Cardiac fibroblast (primary cell): ENCODE measurements around the gene ULK1.
A peak's percentile ranks its signal among the peaks of the same experiment; 100 is the strongest.
"Not testable (repeated sequence)": the region's sequence is repeated elsewhere in the genome, so short reads cannot be mapped to it uniquely, and the experiment has no call there.

ENCODE experiments used
- DNase-seq, 2 donors: peaks; one replicate each; pipeline versions ENCODE4 v3.0.0 to v3.0.0-alpha.2; 2010; ENCODE audit warnings: low read depth in 2 of 2
- H3K4me3 ChIP-seq, 2 donors: replicated peaks in 1 of 2; 1 replicate in 1 of 2; 2 replicates in 1 of 2; pipeline ENCODE4 v1.5.1; 2011; ENCODE audit warnings: low read depth in 2 of 2, low read length in 2 of 2, mild to moderate bottlenecking in 2 of 2, moderate library complexity in 1 of 2
- CTCF ChIP-seq: IDR thresholded peaks from one replicate; pipeline ENCODE4 v1.5.1; 2011; ENCODE audit warnings: low read depth, mild to moderate bottlenecking, low read length, inconsistent platforms

Gene ULK1

GRCh38 chr12:131867471-131867870 is 27.0 kb upstream of the ULK1 start:
- no peak for DNase-seq
- TF ChIP-seq CTCF, result no peak
- no peak overlapping the region for H3K4me3 ChIP-seq

GRCh38 chr12:131867891-131868675 is 26.3 kb upstream of the ULK1 start:
- no peak for TF ChIP-seq CTCF
- DNase-seq, result no peak
- no peak overlapping the region for H3K4me3 ChIP-seq

GRCh38 chr12:131869871-131870418 is 24.5 kb upstream of the ULK1 start:
- no peak for TF ChIP-seq CTCF
- DNase-seq, result peak; percentile 33 to 82

GRCh38 chr12:131871677-131872076 is 22.7 kb upstream of the ULK1 start:
- no peak overlapping the region for H3K4me3 ChIP-seq
- DNase-seq, result no peak
- TF ChIP-seq CTCF, result no peak

More at GRCh38 chr12:131869871-131870418, 24.5 kb upstream of the ULK1 start:
- H3K4me3 ChIP-seq, result no peak overlapping the region

GRCh38 chr12:131872154-131873051 is 22.0 kb upstream of the ULK1 start:
- DNase-seq, result peak; percentile 56 to 91

GRCh38 chr12:131873293-131873692 is 21.1 kb upstream of the ULK1 start:
- no peak for DNase-seq
- no peak overlapping the region for H3K4me3 ChIP-seq
- no peak for TF ChIP-seq CTCF

More at GRCh38 chr12:131872154-131873051, 22.0 kb upstream of the ULK1 start:
- H3K4me3 ChIP-seq, result no peak overlapping the region
- TF ChIP-seq CTCF, result no peak

GRCh38 chr12:131874972-131875371 is 19.4 kb upstream of the ULK1 start:
- H3K4me3 ChIP-seq, DNase-seq: not testable (repeated sequence)

- H3K4me3 ChIP-seq, DNase-seq: not testable (repeated sequence)
These were observed 17.2 kb upstream of the ULK1 start for GRCh38 chr12:131877216-131877615.

GRCh38 chr12:131878436-131878835 is 16.0 kb upstream of the ULK1 start:
- not testable (repeated sequence) for DNase-seq, H3K4me3 ChIP-seq
